ENCODE results near the gene TTC31.

GRCh38 chr2:74439803-74440377, 43.0 kb upstream of the TTC31 start:
- TF ChIP-seq EZH2 (IDR thresholded peaks at IDR 0.05; ENCODE audit: borderline replicate concordance, low read length) (no peak), CTCF (conservative IDR thresholded peaks at IDR 0.05 in 1 of 2, IDR thresholded peaks at IDR 0.05 in 1 of 2; ENCODE audit: extremely low read depth in 1 of 2, insufficient read depth in 1 of 2, low read depth in 1 of 2, low read length in 2 of 2) (no peak)
